ENCODE data around the gene PSME1.

The PSME1 gene

DNA sequence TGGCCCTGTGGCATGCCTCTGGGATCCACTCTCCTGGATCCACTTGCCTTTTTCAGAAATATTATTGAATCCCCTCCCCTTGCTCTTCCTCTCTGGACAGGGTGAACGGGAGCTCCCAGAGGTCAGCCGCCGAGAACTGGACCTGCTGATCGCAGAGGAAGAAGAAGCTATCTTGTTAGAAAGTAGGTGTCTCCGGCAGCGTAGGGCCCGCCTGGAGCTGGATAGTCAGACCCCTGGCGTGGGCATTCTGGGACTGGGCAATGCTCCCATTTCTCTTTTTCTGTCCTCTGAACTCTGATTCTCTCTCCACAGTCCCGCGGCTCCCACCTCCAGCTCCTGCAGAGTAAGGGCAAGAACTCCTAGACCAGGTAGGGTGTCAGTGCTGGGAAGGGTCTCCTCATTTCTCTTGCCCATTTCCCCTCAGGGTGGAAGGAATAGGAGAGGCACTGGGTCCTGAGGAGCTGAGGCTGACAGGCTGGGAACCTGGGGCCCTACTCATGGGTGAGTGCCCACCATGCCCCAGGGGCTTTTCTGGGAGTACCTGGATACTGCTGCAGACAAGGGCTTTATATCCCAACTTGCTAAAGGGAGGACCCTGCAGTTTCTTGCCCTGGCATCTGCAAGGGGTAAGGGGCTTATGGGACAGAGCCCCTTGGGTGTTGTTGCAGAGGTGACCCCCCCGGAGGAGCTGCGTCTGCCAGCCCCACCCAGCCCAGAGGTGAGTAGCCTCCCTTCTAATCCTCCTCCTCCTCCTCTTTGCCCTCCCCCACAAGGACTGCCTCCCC lies 41.2 kb downstream of the PSME1 start:
- no peaks in the 10 kb centered on the region for H3K4me1 ChIP-seq (ENCODE audit: insufficient read depth, low read length)
- no peaks in the 10 kb centered on the region for H3K9me3 ChIP-seq (ENCODE audit: control insufficient read depth, insufficient read depth, low read length)
- H3K9ac ChIP-seq (ENCODE audit: low read depth, low read length): no peak overlapping the region
- H3K36me3 ChIP-seq (ENCODE audit: insufficient read depth, low read length): peaks cover 9% of the 10 kb centered on the region

GRCh38 chr14:24177891-24178290 lies 41.9 kb downstream of the PSME1 start:
- Histone ChIP-seq H3K9me3 (ENCODE audit: control insufficient read depth, insufficient read depth, low read length) (no peaks in the 10 kb centered on the region), H3K36me3 (ENCODE audit: insufficient read depth, low read length) (peaks cover 9% of the 10 kb centered on the region), H3K4me1 (ENCODE audit: insufficient read depth, low read length) (no peaks in the 10 kb centered on the region), H3K9ac (ENCODE audit: low read depth, low read length) (no peak overlapping the region)

GRCh38 chr14:24178399-24179178 lies 42.6 kb downstream of the PSME1 start:
- H3K9me3 ChIP-seq (ENCODE audit: control insufficient read depth, insufficient read depth, low read length): no peaks in the 10 kb centered on the region
- no peaks in the 10 kb centered on the region for H3K4me1 ChIP-seq (ENCODE audit: insufficient read depth, low read length)
- H3K9ac ChIP-seq (ENCODE audit: low read depth, low read length): no peak overlapping the region
- H3K36me3 ChIP-seq (ENCODE audit: insufficient read depth, low read length): peaks cover 9% of the 10 kb centered on the region

- no peak overlapping the region for H3K9ac ChIP-seq (ENCODE audit: low read depth, low read length)
- H3K4me1 ChIP-seq (ENCODE audit: insufficient read depth, low read length): no peaks in the 10 kb centered on the region
- peaks cover 11% of the 10 kb centered on the region for H3K36me3 ChIP-seq (ENCODE audit: insufficient read depth, low read length)
- no peaks in the 10 kb centered on the region for H3K9me3 ChIP-seq (ENCODE audit: control insufficient read depth, insufficient read depth, low read length)
Observed at GRCh38 chr14:24179294-24179960, 43.4 kb downstream of the PSME1 start.

- H3K36me3 ChIP-seq (ENCODE audit: insufficient read depth, low read length): peaks cover 12% of the 10 kb centered on the region
- H3K9me3 ChIP-seq (ENCODE audit: control insufficient read depth, insufficient read depth, low read length): no peaks in the 10 kb centered on the region
- H3K9ac ChIP-seq (ENCODE audit: low read depth, low read length): no peak overlapping the region
Observed at GRCh38 chr14:24179961-24180796, 44.2 kb downstream of the PSME1 start.

DNA sequence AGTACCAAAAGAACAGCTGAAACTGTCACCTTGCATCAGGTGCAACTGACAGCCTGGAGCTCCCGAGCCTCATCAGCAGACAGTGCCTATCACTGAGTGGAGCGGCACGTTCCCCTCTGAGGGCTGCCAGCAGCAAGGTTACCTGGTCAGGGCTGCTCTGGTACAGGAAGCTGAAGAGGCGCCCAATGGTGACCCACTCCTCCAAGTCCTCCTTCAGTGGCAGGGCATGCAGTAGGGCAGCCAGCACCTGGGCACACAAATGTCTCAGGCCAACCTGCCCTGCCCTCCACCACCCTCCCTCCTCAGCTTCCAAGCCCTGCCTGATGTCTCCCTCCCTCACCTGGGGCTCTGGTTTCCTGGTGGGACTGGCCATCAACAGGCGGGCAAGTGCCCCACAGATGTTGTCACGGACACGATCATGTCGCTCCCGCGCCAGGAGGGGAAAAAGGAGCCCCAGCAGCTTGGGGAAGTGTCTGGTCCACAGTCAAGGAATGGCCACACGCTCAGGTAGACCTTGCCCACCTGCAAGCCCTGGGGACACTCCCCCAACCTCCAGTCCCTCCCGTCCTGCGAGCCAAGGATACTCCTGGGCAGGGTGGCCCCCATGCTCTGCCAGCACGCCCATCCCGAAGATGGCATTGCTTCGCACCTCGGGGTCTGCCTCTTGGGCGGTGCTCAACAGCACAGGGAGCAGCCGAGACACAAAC lies 45.5 kb downstream of the PSME1 start:
- H3K36me3 ChIP-seq (ENCODE audit: insufficient read depth, low read length): peaks cover 16% of the 10 kb centered on the region
- no peak overlapping the region for H3K9ac ChIP-seq (ENCODE audit: low read depth, low read length)
- H3K9me3 ChIP-seq (ENCODE audit: control insufficient read depth, insufficient read depth, low read length): no peaks in the 10 kb centered on the region
- no peaks in the 10 kb centered on the region for H3K4me1 ChIP-seq (ENCODE audit: insufficient read depth, low read length)

More at GRCh38 chr14:24179961-24180796, 44.2 kb downstream of the PSME1 start:
- no peaks in the 10 kb centered on the region for H3K4me1 ChIP-seq (ENCODE audit: insufficient read depth, low read length)

DNA sequence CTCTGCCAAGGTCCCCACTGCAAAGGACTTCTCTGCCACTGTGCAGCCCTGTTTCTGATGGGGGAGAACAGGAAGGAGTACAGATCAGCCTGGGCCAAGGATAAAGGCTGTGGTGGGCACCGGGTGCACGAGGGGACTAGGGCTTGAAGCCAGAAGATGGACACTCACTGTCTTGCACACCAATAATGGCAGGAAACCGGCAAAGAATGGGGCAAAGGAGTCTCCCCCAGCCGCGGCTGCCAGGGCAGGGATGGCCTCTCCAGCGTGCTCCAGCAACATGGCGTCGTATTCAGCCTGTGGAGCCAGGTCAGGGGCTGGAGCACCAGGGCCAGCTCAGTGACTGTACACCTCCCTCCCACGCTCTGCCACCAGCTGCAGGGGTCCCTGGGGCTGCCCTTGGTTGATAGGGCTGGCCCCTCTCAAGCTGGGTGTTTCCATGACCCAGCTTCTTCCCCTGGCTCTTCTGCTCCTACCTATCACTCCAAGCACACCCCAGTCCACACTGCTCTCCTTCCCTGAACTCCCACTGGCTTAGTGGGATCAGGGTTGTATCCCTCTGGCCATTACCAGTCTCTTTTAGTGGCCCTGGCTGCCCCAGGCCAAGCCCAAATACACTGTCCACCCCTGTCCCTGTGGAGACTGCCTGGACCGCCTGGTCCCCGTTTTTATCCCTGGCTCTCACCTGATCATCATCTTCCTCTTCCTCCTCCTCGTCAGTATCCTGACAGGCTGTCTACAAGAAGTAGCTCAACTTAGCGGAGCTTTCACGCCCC lies 46.3 kb downstream of the PSME1 start:
- Histone ChIP-seq H3K9me3 (ENCODE audit: control insufficient read depth, insufficient read depth, low read length) (no peaks in the 10 kb centered on the region), H3K4me1 (ENCODE audit: insufficient read depth, low read length) (no peaks in the 10 kb centered on the region), H3K9ac (ENCODE audit: low read depth, low read length) (no peak overlapping the region), H3K36me3 (ENCODE audit: insufficient read depth, low read length) (peaks cover 16% of the 10 kb centered on the region)

DNA sequence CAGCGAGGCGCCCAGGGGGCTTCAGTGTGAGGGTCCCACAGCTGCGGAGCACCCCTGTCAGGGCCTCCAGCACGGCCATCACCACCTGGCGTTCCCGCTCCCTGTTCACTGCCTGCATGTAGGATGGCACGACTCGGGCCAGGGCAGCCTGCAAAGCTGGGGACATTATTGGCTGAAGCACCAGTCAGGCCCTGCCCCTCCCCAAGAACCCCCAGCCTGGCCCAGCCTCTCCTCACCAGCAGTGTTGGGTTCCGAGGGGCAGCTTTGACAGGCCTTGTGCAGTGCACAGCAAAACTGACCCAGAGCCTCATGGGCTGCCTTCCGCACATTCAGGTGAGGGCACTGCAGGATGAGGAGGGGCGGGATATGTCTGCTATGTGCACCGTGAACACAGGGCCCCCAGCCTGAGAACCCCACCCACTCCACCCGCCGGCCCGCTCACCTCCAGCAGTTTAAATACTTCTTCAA lies 47.1 kb downstream of the PSME1 start:
- Histone ChIP-seq H3K9ac (ENCODE audit: low read depth, low read length) (no peak overlapping the region), H3K9me3 (ENCODE audit: control insufficient read depth, insufficient read depth, low read length) (no peaks in the 10 kb centered on the region), H3K36me3 (ENCODE audit: insufficient read depth, low read length) (peaks cover 16% of the 10 kb centered on the region), H3K4me1 (ENCODE audit: insufficient read depth, low read length) (no peaks in the 10 kb centered on the region)

GRCh38 chr14:24184104-24184970 lies 48.3 kb downstream of the PSME1 start:
- Histone ChIP-seq H3K9me3 (ENCODE audit: control insufficient read depth, insufficient read depth, low read length) (no peaks in the 10 kb centered on the region), H3K36me3 (ENCODE audit: insufficient read depth, low read length) (peaks cover 14% of the 10 kb centered on the region), H3K9ac (ENCODE audit: low read depth, low read length) (no peak overlapping the region), H3K4me1 (ENCODE audit: insufficient read depth, low read length) (no peaks in the 10 kb centered on the region)

- peaks cover 14% of the 10 kb centered on the region for H3K36me3 ChIP-seq (ENCODE audit: insufficient read depth, low read length)
- no peak overlapping the region for H3K9ac ChIP-seq (ENCODE audit: low read depth, low read length)
- no peaks in the 10 kb centered on the region for H3K4me1 ChIP-seq (ENCODE audit: insufficient read depth, low read length)
- H3K9me3 ChIP-seq (ENCODE audit: control insufficient read depth, insufficient read depth, low read length): no peaks in the 10 kb centered on the region
Observed at GRCh38 chr14:24185026-24185425, 49.0 kb downstream of the PSME1 start.

DNA sequence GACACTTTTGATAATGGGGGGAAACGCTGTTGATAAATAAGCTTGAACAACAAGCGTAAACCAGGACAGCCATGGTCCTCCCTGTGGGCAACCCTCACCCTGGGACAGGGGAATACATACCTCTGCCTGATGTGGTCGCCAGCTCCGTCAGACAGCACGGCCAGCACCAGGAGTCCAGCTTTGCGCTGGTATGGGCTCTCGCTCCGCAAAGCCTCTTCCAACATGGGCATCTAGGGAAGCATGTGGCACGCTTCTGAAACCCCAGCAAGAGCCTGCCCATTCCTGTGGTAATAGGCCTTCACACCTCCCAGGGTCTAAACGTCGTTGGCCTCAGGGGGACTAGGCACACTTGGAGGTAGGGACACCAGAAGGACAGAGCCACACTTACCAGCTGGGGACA lies 49.7 kb downstream of the PSME1 start:
- peaks cover 8% of the 10 kb centered on the region for H3K36me3 ChIP-seq (ENCODE audit: insufficient read depth, low read length)
- H3K4me1 ChIP-seq (ENCODE audit: insufficient read depth, low read length): no peaks in the 10 kb centered on the region
- H3K9me3 ChIP-seq (ENCODE audit: control insufficient read depth, insufficient read depth, low read length): no peaks in the 10 kb centered on the region
- no peak overlapping the region for H3K9ac ChIP-seq (ENCODE audit: low read depth, low read length)

GRCh38 chr14:24186831-24187538 lies 51.0 kb downstream of the PSME1 start:
- Histone ChIP-seq H3K4me1 (ENCODE audit: insufficient read depth, low read length) (no peaks in the 10 kb centered on the region), H3K36me3 (ENCODE audit: insufficient read depth, low read length) (peaks cover 9% of the 10 kb centered on the region), H3K9me3 (ENCODE audit: control insufficient read depth, insufficient read depth, low read length) (no peaks in the 10 kb centered on the region), H3K9ac (ENCODE audit: low read depth, low read length) (no peak overlapping the region)

All from ES-I3 (cell line).